ENCODE data around the gene PPP2R2D.

GRCh38 chr10:131980321-131980720 lies 79.5 kb downstream of the PPP2R2D start:
- TF ChIP-seq CTCF (IDR thresholded peaks at IDR 0.05), result no peak
- no peak for TF ChIP-seq POLR2AphosphoS5 (IDR thresholded peaks at IDR 0.05)
- no peak for TF ChIP-seq POLR2A (IDR thresholded peaks at IDR 0.05)
- TF ChIP-seq EP300 (IDR thresholded peaks at IDR 0.05), result no peak

Data from stomach (tissue), 4 donors.